HCT116 (cell line): ENCODE results near the gene CD84. TPM values are rescaled to one million over a fixed set of nuclear protein-coding genes. Genes with fewer than 3 reads are reported as not detected.

Experiments used
- ATAC-seq: fragments of 200-7000 bp; cut with Tn5 transposase; 2 replicates; pipeline ENCODE4 v1.9.1; 2020; ENCODE audit warnings: mild to moderate bottlenecking, moderate library complexity
- BruUV-seq: library from RNA; stranded (reverse); fragments of 400-500 nt; replicated peaks from 2 replicates; lab custom pipeline; 2021; lab: Mats Ljungman, UMichigan
- CTCF ChIA-PET: fragments of 300-600 bp; sonication (Branson Sonifier 250); formaldehyde crosslinking; loops from one replicate; lab custom pipeline; 2021; ENCODE audit warnings: antibody characterized with exemption; lab: Charles Lee
- POLR2A ChIA-PET: fragments of 300-600, 350-600 bp; sonication (Branson Sonifier 250); formaldehyde crosslinking; loops from one replicate; lab custom pipeline; 2021; ENCODE audit warnings: antibody characterized with exemption; lab: Charles Lee
- RAD21 ChIA-PET, 2 experiments: fragments of 300-600 bp; sonication (Branson Sonifier 250); formaldehyde crosslinking; loops; one replicate each; lab custom pipeline; 2023; ENCODE audit warnings: low total read pairs in 2 of 2; ENCODE audit not compliant: uncharacterized antibody in 2 of 2, unreplicated experiment in 2 of 2, low non-redundant PET in 1 of 2; lab: Charles Lee
- DNase-seq: peaks from one replicate; pipeline ENCODE4 v3.0.0-alpha.2; 2010; ENCODE audit warnings: low read depth, low spot score
- H2AFZ ChIP-seq: fragments of 200-600 bp; shearing (Covaris generic), sonication (generic); 2 replicates; pipeline ENCODE4 v1.6.1; 2017; ENCODE audit warnings: low read depth, mixed run types, mixed read lengths, antibody characterized with exemption, low read length; ENCODE audit not compliant: poor library complexity, severe bottlenecking
- H3K27ac ChIP-seq: 2 replicates; pipeline ENCODE4 v1.5.1; 2012; ENCODE audit warnings: low read depth, low read length
- H3K27me3 ChIP-seq: fragments of 200-600 bp; sonication (generic); 2 replicates; pipeline ENCODE4 v1.6.1; 2016; ENCODE audit warnings: mixed run types, low read length, mixed read lengths; ENCODE audit not compliant: insufficient read depth
- H3K36me3 ChIP-seq, 2 experiments: fragments of 200-500 bp in 1 of 2; fragments of 200-600 bp in 1 of 2; sonication (Bioruptor generic) in 1 of 2; sonication (generic) in 1 of 2; 2 replicates each; pipeline versions ENCODE4 v1.5.1 to v1.6.1; 2014 to 2016; ENCODE audit warnings: low read length in 2 of 2, inconsistent platforms in 1 of 2, mixed read lengths in 1 of 2, mixed run types in 1 of 2; ENCODE audit not compliant: insufficient read depth in 2 of 2, control insufficient read depth in 1 of 2
- H3K4me1 ChIP-seq, 2 experiments: fragments of 200-600 bp in 1 of 2; sonication (generic) in 1 of 2; 2 replicates each; pipeline versions ENCODE4 v1.5.1 to v1.6.1; 2012 to 2017; ENCODE audit warnings: low read length in 2 of 2, inconsistent platforms in 1 of 2, mild to moderate bottlenecking in 1 of 2, mixed read lengths in 1 of 2, mixed run types in 1 of 2, moderate library complexity in 1 of 2; ENCODE audit not compliant: insufficient read depth in 2 of 2, control insufficient read depth in 1 of 2
- H3K4me2 ChIP-seq: fragments of 200-600 bp; sonication (generic); 2 replicates; pipeline ENCODE4 v1.6.1; 2017; ENCODE audit warnings: mixed run types, low read length, mixed read lengths
- H3K4me3 ChIP-seq, 2 experiments: fragments of 200-600 bp in 1 of 2; sonication (generic) in 1 of 2; replicated peaks in 1 of 2; 2 replicates each; pipeline ENCODE4 v1.5.1; 2011 to 2016; ENCODE audit warnings: low read length in 2 of 2, control low read depth in 1 of 2, low read depth in 1 of 2, mild to moderate bottlenecking in 1 of 2, mixed read lengths in 1 of 2, mixed run types in 1 of 2
- H3K79me2 ChIP-seq: fragments of 200-600 bp; sonication (generic); 2 replicates; pipeline ENCODE4 v1.6.1; 2017; ENCODE audit warnings: mild to moderate bottlenecking, mixed run types, low read length, moderate library complexity, mixed read lengths; ENCODE audit not compliant: insufficient read depth
- H3K9ac ChIP-seq: fragments of 200-600 bp; sonication (generic); 2 replicates; pipeline ENCODE4 v1.6.1; 2016; ENCODE audit warnings: low read length, mixed read lengths
- H3K9me2 ChIP-seq: fragments of 200-600 bp; sonication (generic), shearing (Covaris generic); 2 replicates; pipeline ENCODE4 v1.6.1; 2017; ENCODE audit warnings: mixed run types, mild to moderate bottlenecking, moderate library complexity; ENCODE audit not compliant: insufficient read depth
- H3K9me3 ChIP-seq, 2 experiments: fragments of 200-500 bp in 1 of 2; fragments of 200-600 bp in 1 of 2; sonication (Bioruptor generic) in 1 of 2; sonication (generic) in 1 of 2; 2 replicates each; pipeline ENCODE4 v1.6.1; 2014 to 2017; ENCODE audit warnings: low read length in 2 of 2, mixed read lengths in 2 of 2, inconsistent platforms in 1 of 2, low read depth in 1 of 2, mild to moderate bottlenecking in 1 of 2, mixed run types in 1 of 2, moderate library complexity in 1 of 2; ENCODE audit not compliant: control insufficient read depth in 1 of 2, insufficient read depth in 1 of 2
- H4K20me1 ChIP-seq: fragments of 200-600 bp; sonication (generic), shearing (Covaris generic); 2 replicates; pipeline ENCODE4 v1.6.1; 2017; ENCODE audit warnings: mixed run types, mild to moderate bottlenecking, moderate library complexity; ENCODE audit not compliant: insufficient read depth
- ATF3 ChIP-seq: IDR thresholded peaks from 2 replicates; pipeline ENCODE4 v1.6.1; 2012
- CEBPB ChIP-seq: IDR thresholded peaks from 2 replicates; pipeline ENCODE4 v1.6.1; 2012; ENCODE audit warnings: low read depth
- ELF1 ChIP-seq: IDR thresholded peaks from 2 replicates; pipeline ENCODE4 v1.6.1; 2012; ENCODE audit warnings: low read depth, borderline replicate concordance
- EZH2 ChIP-seq: fragments of 200-600 bp; sonication (generic); IDR thresholded peaks from 2 replicates; pipeline ENCODE4 v1.6.1; 2017; ENCODE audit warnings: antibody characterized with exemption, mixed run types
- FOSL1 ChIP-seq: IDR thresholded peaks from 2 replicates; pipeline ENCODE4 v1.6.1; 2012; ENCODE audit warnings: low read depth
- POLR2AphosphoS5 ChIP-seq: IDR thresholded peaks from 2 replicates; pipeline ENCODE4 v1.6.1; 2011; ENCODE audit warnings: mild to moderate bottlenecking, low read depth, low read length, moderate library complexity
- REST ChIP-seq: IDR thresholded peaks from 2 replicates; pipeline ENCODE4 v1.6.1; 2012; ENCODE audit warnings: low read depth
- SP1 ChIP-seq: IDR thresholded peaks from 2 replicates; pipeline ENCODE4 v1.6.1; 2012; ENCODE audit warnings: low read depth
- ZFX ChIP-seq: fragments of 450-650 bp; IDR thresholded peaks from 2 replicates; pipeline ENCODE4 v1.6.1; 2017
- intact Hi-C: fragments of 100-400 bp; cut with micrococcal nuclease; formaldehyde crosslinking; loops from 2 replicates; pipeline ENCODE4 v1.10.0; 2022
- total RNA-seq: library from RNA; stranded (reverse); gene quantifications from one replicate; pipeline ENCODE4 v1.2.1, GENCODE V29; 2021; ENCODE audit not compliant: unreplicated experiment

The CD84 gene
- total RNA-seq, 1 experiment from 2014 or later: 0.02 TPM

- H3K79me2 ChIP-seq: no peaks in the 10 kb centered on the region
- ChIA-PET POLR2A (no interaction called here), CTCF (no interaction called here), RAD21 (no interaction called here)
- no peak overlapping the region for H3K27ac ChIP-seq
- intact Hi-C loops: no loop called here
- no peak overlapping the region for H3K4me3 ChIP-seq
- TF ChIP-seq FOSL1 (no peak), POLR2AphosphoS5 (no peak), ELF1 (no peak), EZH2 (no peak), ATF3 (no peak), CEBPB (no peak), SP1 (no peak), ZFX (no peak), REST (no peak)
- BruUV-seq: no TSS peak
- no peak overlapping the region for H3K4me2 ChIP-seq
- no peak overlapping the region for H3K9ac ChIP-seq
- no peaks in the 10 kb centered on the region for H3K27me3 ChIP-seq
- DNase-seq (no peak), ATAC-seq (no peak)
- H3K9me3 ChIP-seq: no peaks in the 10 kb centered on the region
- no peaks in the 10 kb centered on the region for H3K36me3 ChIP-seq
- H3K9me2 ChIP-seq: no peaks in the 10 kb centered on the region
- H3K4me1 ChIP-seq: no peaks in the 10 kb centered on the region; a peak in 1 of 4 replicates
- H2AFZ ChIP-seq: no peak overlapping the region
- no peaks in the 10 kb centered on the region for H4K20me1 ChIP-seq
Observed at GRCh38 chr1:160542303-160542945, 36.9 kb downstream of the CD84 start.
